HepG2 (cell line): ENCODE measurements around the gene ZBTB43. TPM values are rescaled to one million over a fixed set of nuclear protein-coding genes. Genes with fewer than 3 reads are reported as not detected.

Source experiments
- ARNT ChIP-seq: fragments of 450-650 bp; IDR thresholded peaks from 2 replicates; pipeline ENCODE4 v1.6.1; 2017
- BHLHE40 ChIP-seq: IDR thresholded peaks from 2 replicates; pipeline ENCODE4 v1.6.1; 2011; ENCODE audit warnings: low read length, improper control_type of control experiment
- CHD2 ChIP-seq: IDR thresholded peaks from 2 replicates; pipeline ENCODE4 v1.6.1; 2011; ENCODE audit warnings: low read depth, low read length, improper control_type of control experiment
- CREB1 ChIP-seq, 2 experiments: fragments of 450-650 bp in 1 of 2; IDR thresholded peaks; 2 replicates each; pipeline ENCODE4 v1.6.1; 2016 to 2017; ENCODE audit warnings: control low read depth in 1 of 2, mild to moderate bottlenecking in 1 of 2, missing compliant biosample characterization in 1 of 2, missing genetic modification characterization in 1 of 2
- EEA1 ChIP-seq: sonication (generic); formaldehyde crosslinking; IDR thresholded peaks from 2 replicates; pipeline ENCODE4 v1.5.1; 2020; ENCODE audit warnings: mild to moderate bottlenecking, missing genetic modification reagents, borderline replicate concordance
- MAX ChIP-seq: IDR thresholded peaks from 2 replicates; pipeline ENCODE4 v1.6.1; 2012; ENCODE audit warnings: inconsistent platforms
- MEIS1 ChIP-seq: sonication (generic); formaldehyde crosslinking; IDR thresholded peaks from 2 replicates; pipeline ENCODE4 v1.9.0; 2021; ENCODE audit warnings: mild to moderate bottlenecking, missing genetic modification reagents, moderate library complexity, borderline replicate concordance
- NFE2L2 ChIP-seq: fragments of 150-350 bp; IDR thresholded peaks from 2 replicates; pipeline ENCODE4 v1.6.1; 2014; ENCODE audit warnings: low read length
- TAF15 ChIP-seq: fragments of 200-400 bp; formaldehyde crosslinking; IDR thresholded peaks from one replicate; pipeline ENCODE4 v1.6.1; 2018; ENCODE audit warnings: mild to moderate bottlenecking, low read depth, low read length; ENCODE audit not compliant: poor library complexity, severe bottlenecking
- THAP7 ChIP-seq: sonication (generic); formaldehyde crosslinking; IDR thresholded peaks from 2 replicates; pipeline ENCODE4 v1.8.1; 2023; ENCODE audit warnings: mild to moderate bottlenecking, missing genetic modification reagents
- ZNF136 ChIP-seq: sonication (generic); formaldehyde crosslinking; IDR thresholded peaks from 2 replicates; pipeline ENCODE4 v1.8.1; 2022; ENCODE audit warnings: low read depth, mild to moderate bottlenecking, moderate library complexity, missing genetic modification reagents
- ZNF350 ChIP-seq: sonication (generic); formaldehyde crosslinking; IDR thresholded peaks from 2 replicates; pipeline ENCODE4 v1.4.0; 2020; ENCODE audit warnings: mild to moderate bottlenecking, low read depth, missing genetic modification reagents, borderline replicate concordance
- ZNF678 ChIP-seq: sonication (generic); formaldehyde crosslinking; IDR thresholded peaks from 2 replicates; pipeline ENCODE4 v1.4.0; 2020; ENCODE audit warnings: mild to moderate bottlenecking, missing genetic modification reagents
- ZSCAN12 ChIP-seq: sonication (generic); formaldehyde crosslinking; IDR thresholded peaks from 2 replicates; pipeline ENCODE4 v1.9.0; 2021; ENCODE audit warnings: mild to moderate bottlenecking, missing genetic modification reagents
- polyA plus RNA-seq, 8 experiments: library from polyadenylated mRNA; depleted of rRNA in 3 of 8; stranded (reverse) in 7 of 8; unstranded in 1 of 8; fragments of >200 nt; fragmentation: Illumina TruSeq in 4 of 8; extraction: Trizol in 4 of 8; gene quantifications; 2 replicates each; pipeline versions ENCODE4 v1.2.1 to v1.2.3, GENCODE V29; 2011 to 2016; ENCODE audit warnings: low read depth in 4 of 8, missing spikeins in 1 of 8, mixed read lengths in 1 of 8; ENCODE audit not compliant: insufficient read depth in 1 of 8
- total RNA-seq, 5 experiments: library from RNA; depleted of rRNA; stranded (reverse); fragments of >200 nt; fragmentation: Illumina TruSeq; extraction: Trizol; gene quantifications; 2 replicates each; pipeline ENCODE4 v1.2.3, GENCODE V29; 2016; ENCODE audit warnings: low read depth in 1 of 5
- TF ChIP-seq, protein P1 (sequence below): sonication (generic); formaldehyde crosslinking; IDR thresholded peaks from 2 replicates; pipeline ENCODE4 v1.4.0; 2020; ENCODE audit warnings: missing genetic modification reagents, borderline replicate concordance
- TF ChIP-seq, protein P2 (sequence below): sonication (generic); formaldehyde crosslinking; IDR thresholded peaks from 2 replicates; pipeline ENCODE4 v1.4.0; 2020; ENCODE audit warnings: missing genetic modification reagents
- TF ChIP-seq, protein P3 (sequence below): sonication (generic); formaldehyde crosslinking; IDR thresholded peaks from 2 replicates; pipeline ENCODE4 v1.8.0; 2022; ENCODE audit warnings: low read depth, missing genetic modification reagents
- TF ChIP-seq, protein P4 (sequence below): sonication (generic); formaldehyde crosslinking; conservative IDR thresholded peaks from 2 replicates; pipeline ENCODE4 v1.8.0; 2022; ENCODE audit warnings: low read depth, missing genetic modification reagents

The ZBTB43 gene
- total and polyA plus RNA-seq, 2 of the 13 experiments (the other 11 are each of a cell fraction or from before 2014, with no cell fraction given), result 7.1 to 31.4 TPM

GRCh38 chr9:126804696-126805553, at the start of gene ZBTB43 (continued):
- TF ChIP-seq CREB1 (IDR thresholded peaks at IDR 0.05), result peak; percentile 79
- TF ChIP-seq CREB1 (CRISPR knock-in tag; IDR thresholded peaks at IDR 0.05), result peak; percentile 84
- 0 out of 2 replicates have a peak, but pooled peaks have one; percentile 10 for TF ChIP-seq ZNF136 (CRISPR knock-in tag)
- TF ChIP-seq EEA1 (CRISPR knock-in tag), result peak; percentile 33; the same call in 1 of the 2 replicates
- TF ChIP-seq BHLHE40, result no peak
- TF ChIP-seq NFE2L2, result no peak
- TF ChIP-seq, protein P1, sequence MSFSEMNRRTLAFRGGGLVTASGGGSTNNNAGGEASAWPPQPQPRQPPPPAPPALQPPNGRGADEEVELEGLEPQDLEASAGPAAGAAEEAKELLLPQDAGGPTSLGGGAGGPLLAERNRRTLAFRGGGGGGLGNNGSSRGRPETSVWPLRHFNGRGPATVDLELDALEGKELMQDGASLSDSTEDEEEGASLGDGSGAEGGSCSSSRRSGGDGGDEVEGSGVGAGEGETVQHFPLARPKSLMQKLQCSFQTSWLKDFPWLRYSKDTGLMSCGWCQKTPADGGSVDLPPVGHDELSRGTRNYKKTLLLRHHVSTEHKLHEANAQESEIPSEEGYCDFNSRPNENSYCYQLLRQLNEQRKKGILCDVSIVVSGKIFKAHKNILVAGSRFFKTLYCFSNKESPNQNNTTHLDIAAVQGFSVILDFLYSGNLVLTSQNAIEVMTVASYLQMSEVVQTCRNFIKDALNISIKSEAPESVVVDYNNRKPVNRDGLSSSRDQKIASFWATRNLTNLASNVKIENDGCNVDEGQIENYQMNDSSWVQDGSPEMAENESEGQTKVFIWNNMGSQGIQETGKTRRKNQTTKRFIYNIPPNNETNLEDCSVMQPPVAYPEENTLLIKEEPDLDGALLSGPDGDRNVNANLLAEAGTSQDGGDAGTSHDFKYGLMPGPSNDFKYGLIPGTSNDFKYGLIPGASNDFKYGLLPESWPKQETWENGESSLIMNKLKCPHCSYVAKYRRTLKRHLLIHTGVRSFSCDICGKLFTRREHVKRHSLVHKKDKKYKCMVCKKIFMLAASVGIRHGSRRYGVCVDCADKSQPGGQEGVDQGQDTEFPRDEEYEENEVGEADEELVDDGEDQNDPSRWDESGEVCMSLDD (CRISPR knock-in tag), result peak; percentile 60; the same call in 1 of the 2 replicates
- TF ChIP-seq ARNT, result no peak
- TF ChIP-seq ZNF350 (CRISPR knock-in tag), result peak; percentile 84
- no peak for TF ChIP-seq MEIS1 (CRISPR knock-in tag)
- TF ChIP-seq, protein P2, sequence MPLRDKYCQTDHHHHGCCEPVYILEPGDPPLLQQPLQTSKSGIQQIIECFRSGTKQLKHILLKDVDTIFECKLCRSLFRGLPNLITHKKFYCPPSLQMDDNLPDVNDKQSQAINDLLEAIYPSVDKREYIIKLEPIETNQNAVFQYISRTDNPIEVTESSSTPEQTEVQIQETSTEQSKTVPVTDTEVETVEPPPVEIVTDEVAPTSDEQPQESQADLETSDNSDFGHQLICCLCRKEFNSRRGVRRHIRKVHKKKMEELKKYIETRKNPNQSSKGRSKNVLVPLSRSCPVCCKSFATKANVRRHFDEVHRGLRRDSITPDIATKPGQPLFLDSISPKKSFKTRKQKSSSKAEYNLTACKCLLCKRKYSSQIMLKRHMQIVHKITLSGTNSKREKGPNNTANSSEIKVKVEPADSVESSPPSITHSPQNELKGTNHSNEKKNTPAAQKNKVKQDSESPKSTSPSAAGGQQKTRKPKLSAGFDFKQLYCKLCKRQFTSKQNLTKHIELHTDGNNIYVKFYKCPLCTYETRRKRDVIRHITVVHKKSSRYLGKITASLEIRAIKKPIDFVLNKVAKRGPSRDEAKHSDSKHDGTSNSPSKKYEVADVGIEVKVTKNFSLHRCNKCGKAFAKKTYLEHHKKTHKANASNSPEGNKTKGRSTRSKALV, result no peak
- no peak for TF ChIP-seq TAF15
- peak; percentile 66 for TF ChIP-seq MAX
- 0 out of 2 replicates have a peak, but pooled peaks have one; percentile 19 for TF ChIP-seq THAP7 (CRISPR knock-in tag)
- TF ChIP-seq ZNF678 (CRISPR knock-in tag), result no peak
- TF ChIP-seq, protein P3, sequence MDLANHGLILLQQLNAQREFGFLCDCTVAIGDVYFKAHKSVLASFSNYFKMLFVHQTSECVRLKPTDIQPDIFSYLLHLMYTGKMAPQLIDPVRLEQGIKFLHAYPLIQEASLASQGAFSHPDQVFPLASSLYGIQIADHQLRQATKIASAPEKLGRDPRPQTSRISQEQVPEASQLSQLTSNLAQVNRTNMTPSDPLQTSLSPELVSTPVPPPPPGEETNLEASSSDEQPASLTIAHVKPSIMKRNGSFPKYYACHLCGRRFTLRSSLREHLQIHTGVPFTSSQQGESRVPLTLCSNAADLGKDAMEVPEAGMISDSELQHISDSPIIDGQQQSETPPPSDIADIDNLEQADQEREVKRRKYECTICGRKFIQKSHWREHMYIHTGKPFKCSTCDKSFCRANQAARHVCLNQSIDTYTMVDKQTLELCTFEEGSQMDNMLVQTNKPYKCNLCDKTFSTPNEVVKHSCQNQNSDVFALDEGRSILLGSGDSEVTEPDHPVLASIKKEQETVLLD (CRISPR knock-in tag), result peak; percentile 63; the same call in 1 of the 2 replicates
- TF ChIP-seq CHD2, result no peak
- TF ChIP-seq, protein P4, sequence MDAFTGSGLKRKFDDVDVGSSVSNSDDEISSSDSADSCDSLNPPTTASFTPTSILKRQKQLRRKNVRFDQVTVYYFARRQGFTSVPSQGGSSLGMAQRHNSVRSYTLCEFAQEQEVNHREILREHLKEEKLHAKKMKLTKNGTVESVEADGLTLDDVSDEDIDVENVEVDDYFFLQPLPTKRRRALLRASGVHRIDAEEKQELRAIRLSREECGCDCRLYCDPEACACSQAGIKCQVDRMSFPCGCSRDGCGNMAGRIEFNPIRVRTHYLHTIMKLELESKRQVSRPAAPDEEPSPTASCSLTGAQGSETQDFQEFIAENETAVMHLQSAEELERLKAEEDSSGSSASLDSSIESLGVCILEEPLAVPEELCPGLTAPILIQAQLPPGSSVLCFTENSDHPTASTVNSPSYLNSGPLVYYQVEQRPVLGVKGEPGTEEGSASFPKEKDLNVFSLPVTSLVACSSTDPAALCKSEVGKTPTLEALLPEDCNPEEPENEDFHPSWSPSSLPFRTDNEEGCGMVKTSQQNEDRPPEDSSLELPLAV (CRISPR knock-in tag), result no peak
- TF ChIP-seq ZSCAN12, result no peak
